ENCODE measurements around the gene DEPP1.
A peak's percentile ranks its signal among the peaks of the same experiment; 100 is the strongest.

The DEPP1 gene

DNA sequence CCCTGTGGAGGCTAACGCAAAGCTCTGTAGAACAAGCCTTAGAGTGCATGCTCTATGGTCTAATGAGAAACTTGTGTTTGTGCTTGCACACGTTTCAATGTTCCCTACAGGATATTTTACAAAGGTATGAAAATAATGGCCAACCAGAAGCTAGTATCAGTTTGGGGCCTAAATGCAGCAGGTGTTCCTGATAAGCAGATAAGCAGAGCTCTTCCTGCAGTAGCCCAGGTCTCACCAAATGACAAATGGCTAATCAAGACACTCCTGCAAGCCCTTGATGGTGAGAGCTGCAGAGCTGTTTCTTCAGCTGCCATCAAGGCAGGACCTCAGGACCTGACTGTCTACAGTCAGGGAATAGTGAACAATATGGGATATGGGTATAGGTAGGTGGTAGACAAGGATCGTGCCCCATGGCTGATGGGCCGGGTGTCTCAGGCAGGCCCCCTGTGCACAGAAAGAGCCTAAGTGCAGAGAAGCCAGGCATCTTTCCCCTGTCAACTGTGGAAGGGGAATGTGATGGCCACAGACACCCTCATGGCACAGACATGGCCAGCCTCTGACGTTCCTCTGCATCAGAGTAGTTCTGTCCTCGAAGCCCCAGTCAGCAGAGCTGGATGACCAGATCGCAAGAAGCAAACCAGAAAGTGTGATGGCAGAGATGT lies 42.2 kb downstream of the DEPP1 start:
- H3K79me1 ChIP-seq (ENCODE audit: low read length) = no peaks in the 10 kb centered on the region
- no peaks in the 10 kb centered on the region for H3K4me1 ChIP-seq (ENCODE audit: control insufficient read depth, low read depth, low read length)
- no CpG with 5 or more reads among the region's 7 CpGs for WGBS (ENCODE audit: extremely low coverage, insufficient coverage, low lambda C conversion rate)

DNA sequence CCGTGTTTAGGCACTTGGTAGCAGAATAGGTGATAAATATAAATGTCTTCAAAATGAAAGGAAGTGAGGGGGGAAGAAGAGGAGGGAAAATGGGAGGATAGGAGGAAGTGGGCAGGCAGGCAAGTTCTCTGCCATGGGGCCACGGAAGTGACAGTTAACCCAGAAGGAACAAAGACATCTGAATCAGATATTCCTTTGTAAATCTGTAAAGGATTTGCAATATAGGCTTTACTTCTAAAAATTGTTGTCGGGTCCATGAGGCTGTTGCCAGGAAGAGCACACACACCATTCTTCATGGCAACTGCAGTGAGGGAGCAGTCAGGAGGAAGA lies 42.7 kb downstream of the DEPP1 start:
- Histone ChIP-seq H3K56ac (ENCODE audit: low read length) (no peak overlapping the region), H2BK120ac (ENCODE audit: low read depth, low read length) (no peak overlapping the region), H3K9ac (ENCODE audit: low read length) (no peak overlapping the region), H3K23ac (ENCODE audit: low read length) (no peak overlapping the region), H3K79me2 (ENCODE audit: control insufficient read depth, insufficient read depth, low read length) (no peaks in the 10 kb centered on the region), H3K4me3 (ENCODE audit: low read length) (no peak overlapping the region), H4K8ac (ENCODE audit: low read depth, low read length) (no peak overlapping the region), H3K27ac (ENCODE audit: low read depth, low read length) (no peak overlapping the region), H4K5ac (ENCODE audit: low read length) (no peak overlapping the region), H3K27me3 (ENCODE audit: insufficient read depth, low read length, poor library complexity) (no peaks in the 10 kb centered on the region), H3K36me3 (ENCODE audit: control insufficient read depth, insufficient read depth, low read length) (no peaks in the 10 kb centered on the region), H3K4ac (ENCODE audit: low read depth, low read length) (no peak overlapping the region), H3K79me1 (ENCODE audit: low read length) (no peaks in the 10 kb centered on the region), H2AK5ac (ENCODE audit: low read length) (no peak overlapping the region), H2BK15ac (replicated peaks; ENCODE audit: low read depth) (no peak overlapping the region), H3K4me2 (ENCODE audit: low read length) (no peak overlapping the region), H3K18ac (ENCODE audit: low read length) (no peak overlapping the region), H2BK5ac (ENCODE audit: low read length) (no peak overlapping the region), H3K4me1 (ENCODE audit: control insufficient read depth, low read depth, low read length) (no peaks in the 10 kb centered on the region)
- WGBS (ENCODE audit: extremely low coverage, insufficient coverage, low lambda C conversion rate) = no CpG with 5 or more reads among the region's 3 CpGs
- no peak for DNase-seq

More for the DNA sequence above, 42.2 kb downstream of the DEPP1 start:
- Histone ChIP-seq H3K56ac (ENCODE audit: low read length) (no peak overlapping the region), H3K4ac (ENCODE audit: low read depth, low read length) (no peak overlapping the region), H3K27me3 (ENCODE audit: insufficient read depth, low read length, poor library complexity) (no peaks in the 10 kb centered on the region), H2BK120ac (ENCODE audit: low read depth, low read length) (no peak overlapping the region), H2BK15ac (replicated peaks; ENCODE audit: low read depth) (no peak overlapping the region), H3K18ac (ENCODE audit: low read length) (no peak overlapping the region), H4K5ac (ENCODE audit: low read length) (no peak overlapping the region), H3K27ac (ENCODE audit: low read depth, low read length) (no peak overlapping the region), H4K8ac (ENCODE audit: low read depth, low read length) (no peak overlapping the region), H3K79me2 (ENCODE audit: control insufficient read depth, insufficient read depth, low read length) (no peaks in the 10 kb centered on the region), H3K36me3 (ENCODE audit: control insufficient read depth, insufficient read depth, low read length) (no peaks in the 10 kb centered on the region), H2AK5ac (ENCODE audit: low read length) (no peak overlapping the region), H3K4me3 (ENCODE audit: low read length) (no peak overlapping the region), H2BK5ac (ENCODE audit: low read length) (no peak overlapping the region), H3K9ac (ENCODE audit: low read length) (no peak overlapping the region), H3K4me2 (ENCODE audit: low read length) (no peak overlapping the region), H3K23ac (ENCODE audit: low read length) (no peak overlapping the region)
- DNase-seq = peak; percentile 63

DNA sequence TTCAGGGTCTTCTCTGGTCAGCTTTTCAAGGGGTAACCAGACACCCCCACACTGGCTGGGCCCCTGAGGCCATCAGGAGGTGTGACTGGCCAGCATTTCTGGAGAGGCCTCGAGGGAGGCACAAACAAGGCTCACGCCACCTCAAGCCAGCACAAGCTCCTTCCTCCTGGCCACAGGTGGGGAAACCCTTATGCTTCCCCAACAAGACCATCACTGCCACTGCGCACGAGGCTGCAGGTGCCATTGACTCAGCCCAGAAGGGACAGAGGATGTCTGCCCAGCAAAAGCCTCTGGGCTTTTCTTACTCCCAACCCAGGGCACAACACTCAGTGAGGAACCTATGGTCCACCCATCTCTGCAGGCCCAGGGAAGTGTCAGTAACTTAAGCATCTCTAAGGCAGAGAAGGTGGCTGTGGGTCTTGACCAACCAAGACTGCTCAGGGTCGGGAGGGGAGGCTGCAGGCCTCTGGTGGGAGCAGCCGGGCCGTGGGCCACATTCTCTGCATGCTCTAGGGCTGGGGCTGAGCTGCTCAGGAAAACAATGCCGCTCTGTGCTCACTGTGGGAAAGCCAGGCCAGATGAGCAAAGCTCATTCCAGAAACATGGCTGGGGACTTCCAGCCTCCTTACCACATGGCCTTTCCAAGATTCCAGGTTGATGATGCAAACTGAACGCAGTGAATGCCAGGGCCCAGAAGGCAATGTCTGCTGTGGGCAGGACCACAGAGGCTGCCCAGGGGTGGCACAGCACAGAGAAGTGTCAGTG lies 43.2 kb downstream of the DEPP1 start:
- peak; percentile 83 for DNase-seq

DNA sequence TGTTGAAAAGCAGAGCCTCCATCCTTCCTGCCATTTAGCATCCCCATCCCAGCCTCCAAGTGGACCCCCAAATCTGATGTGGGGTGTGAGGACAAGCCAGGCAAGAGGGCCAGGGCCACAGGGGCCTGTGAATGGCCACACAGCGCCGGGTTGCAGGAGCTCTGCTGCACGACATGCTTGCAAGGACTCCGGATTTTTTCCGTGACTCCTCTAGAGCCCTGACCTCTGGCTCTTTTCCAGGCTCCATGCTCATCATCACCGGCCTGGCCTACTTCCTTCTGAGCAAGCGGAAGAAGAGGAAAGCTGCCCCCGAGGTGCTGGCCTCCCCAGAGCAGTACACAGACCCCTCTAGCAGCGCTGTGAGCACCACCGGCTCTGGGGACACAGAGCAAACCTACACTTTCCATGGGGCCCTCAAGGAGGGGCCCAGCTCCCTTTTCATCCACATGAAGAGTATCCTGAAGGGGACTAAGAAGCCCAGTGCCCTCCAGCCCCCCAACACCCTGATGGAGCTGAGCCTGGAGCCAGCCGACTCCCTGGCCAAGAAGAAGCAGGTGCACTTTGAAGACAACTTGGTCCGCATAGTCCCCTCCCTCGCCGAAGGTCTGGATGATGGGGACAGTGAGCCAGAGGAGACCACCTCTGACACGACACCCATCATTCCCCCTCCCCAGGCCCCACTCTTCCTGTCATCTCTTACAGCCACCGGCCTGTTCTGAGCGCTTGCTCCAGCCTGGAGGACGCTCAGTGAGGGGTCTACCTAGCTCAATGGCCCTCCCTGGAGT lies 44.0 kb downstream of the DEPP1 start:
- Histone ChIP-seq H3K79me1 (ENCODE audit: low read length) (no peaks in the 10 kb centered on the region), H3K4me1 (ENCODE audit: control insufficient read depth, low read depth, low read length) (no peaks in the 10 kb centered on the region), H3K9ac (ENCODE audit: low read length) (no peak overlapping the region), H2AK5ac (ENCODE audit: low read length) (no peak overlapping the region), H2BK15ac (replicated peaks; ENCODE audit: low read depth) (no peak overlapping the region), H3K79me2 (ENCODE audit: control insufficient read depth, insufficient read depth, low read length) (no peaks in the 10 kb centered on the region), H4K8ac (ENCODE audit: low read depth, low read length) (no peak overlapping the region), H3K36me3 (ENCODE audit: control insufficient read depth, insufficient read depth, low read length) (no peaks in the 10 kb centered on the region), H3K27ac (ENCODE audit: low read depth, low read length) (no peak overlapping the region), H3K4me3 (ENCODE audit: low read length) (no peak overlapping the region), H4K5ac (ENCODE audit: low read length) (no peak overlapping the region), H3K27me3 (ENCODE audit: insufficient read depth, low read length, poor library complexity) (no peaks in the 10 kb centered on the region), H3K18ac (ENCODE audit: low read length) (no peak overlapping the region), H3K56ac (ENCODE audit: low read length) (no peak overlapping the region), H3K4ac (ENCODE audit: low read depth, low read length) (no peak overlapping the region), H3K4me2 (ENCODE audit: low read length) (no peak overlapping the region), H3K23ac (ENCODE audit: low read length) (no peak overlapping the region), H2BK5ac (ENCODE audit: low read length) (no peak overlapping the region), H2BK120ac (ENCODE audit: low read depth, low read length) (no peak overlapping the region)
- no peak for DNase-seq
- no CpG with 5 or more reads among the region's 18 CpGs for WGBS (ENCODE audit: extremely low coverage, insufficient coverage, low lambda C conversion rate)

More for the DNA sequence above, 43.2 kb downstream of the DEPP1 start:
- WGBS (ENCODE audit: extremely low coverage, insufficient coverage, low lambda C conversion rate) = no CpG with 5 or more reads among the region's 9 CpGs
- Histone ChIP-seq H3K4me2 (ENCODE audit: low read length) (no peak overlapping the region), H4K5ac (ENCODE audit: low read length) (no peak overlapping the region), H2AK5ac (ENCODE audit: low read length) (no peak overlapping the region), H3K79me2 (ENCODE audit: control insufficient read depth, insufficient read depth, low read length) (no peaks in the 10 kb centered on the region), H3K27me3 (ENCODE audit: insufficient read depth, low read length, poor library complexity) (no peaks in the 10 kb centered on the region), H2BK5ac (ENCODE audit: low read length) (no peak overlapping the region), H3K27ac (ENCODE audit: low read depth, low read length) (no peak overlapping the region), H3K56ac (ENCODE audit: low read length) (no peak overlapping the region), H4K8ac (ENCODE audit: low read depth, low read length) (no peak overlapping the region), H2BK120ac (ENCODE audit: low read depth, low read length) (no peak overlapping the region), H3K4me1 (ENCODE audit: control insufficient read depth, low read depth, low read length) (no peaks in the 10 kb centered on the region), H3K36me3 (ENCODE audit: control insufficient read depth, insufficient read depth, low read length) (no peaks in the 10 kb centered on the region), H3K4me3 (ENCODE audit: low read length) (no peak overlapping the region), H3K4ac (ENCODE audit: low read depth, low read length) (no peak overlapping the region), H3K18ac (ENCODE audit: low read length) (no peak overlapping the region), H3K79me1 (ENCODE audit: low read length) (no peaks in the 10 kb centered on the region), H2BK15ac (replicated peaks; ENCODE audit: low read depth) (no peak overlapping the region), H3K9ac (ENCODE audit: low read length) (no peak overlapping the region), H3K23ac (ENCODE audit: low read length) (no peak overlapping the region)

DNA sequence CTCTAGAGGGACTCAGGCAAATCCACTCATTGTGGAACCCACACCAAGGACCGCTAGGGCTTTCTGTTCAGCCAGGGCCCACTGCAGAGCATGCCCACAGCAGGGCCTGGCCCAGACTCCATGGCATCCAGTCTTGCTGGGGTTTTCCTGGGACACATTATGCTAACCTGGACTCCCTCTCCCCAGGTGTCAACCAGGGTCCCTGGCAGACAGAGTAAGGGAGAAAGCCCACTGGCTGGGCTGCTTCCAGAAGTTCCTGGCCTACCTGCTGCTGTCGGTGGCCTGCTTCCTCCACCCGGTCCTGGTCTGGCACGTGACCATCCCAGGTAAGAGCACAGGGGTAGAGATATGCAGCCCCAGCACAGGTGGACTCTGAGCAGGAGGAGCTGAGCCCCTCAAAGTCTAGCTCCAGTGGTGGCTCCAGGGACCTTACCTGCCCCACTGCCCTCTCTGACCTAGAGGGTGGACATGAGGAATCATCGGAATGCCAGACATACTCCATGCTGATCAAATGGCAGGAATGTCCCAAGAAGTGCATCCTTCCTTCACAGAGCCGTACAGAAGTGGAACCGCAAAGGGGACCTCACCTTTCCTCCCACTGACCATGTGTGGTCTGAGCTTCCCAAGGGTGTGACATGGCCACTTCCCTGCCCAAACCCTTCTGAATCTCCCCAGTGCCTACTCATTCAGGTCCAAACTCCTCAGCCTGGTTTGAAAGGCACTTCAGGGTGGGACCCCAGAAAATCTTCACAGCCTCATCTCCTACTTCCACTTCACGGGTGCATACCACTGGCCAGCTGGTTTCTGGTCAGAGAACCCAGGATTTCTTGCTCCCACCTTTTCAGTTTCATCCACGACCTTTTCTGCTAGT lies 44.9 kb downstream of the DEPP1 start:
- H3K79me1 ChIP-seq (ENCODE audit: low read length) = no peaks in the 10 kb centered on the region
- H3K9ac ChIP-seq (ENCODE audit: low read length) = no peak overlapping the region
- no peak overlapping the region for H3K4me2 ChIP-seq (ENCODE audit: low read length)
- H3K27me3 ChIP-seq (ENCODE audit: insufficient read depth, low read length, poor library complexity) = no peaks in the 10 kb centered on the region
- no peaks in the 10 kb centered on the region for H3K79me2 ChIP-seq (ENCODE audit: control insufficient read depth, insufficient read depth, low read length)
- no peak for DNase-seq
- H3K4me3 ChIP-seq (ENCODE audit: low read length) = no peak overlapping the region
- no peak overlapping the region for H2BK5ac ChIP-seq (ENCODE audit: low read length)
- H4K5ac ChIP-seq (ENCODE audit: low read length) = no peak overlapping the region
- no peak overlapping the region for H3K56ac ChIP-seq (ENCODE audit: low read length)
- no peak overlapping the region for H3K23ac ChIP-seq (ENCODE audit: low read length)
- H3K18ac ChIP-seq (ENCODE audit: low read length) = no peak overlapping the region
- H3K36me3 ChIP-seq (ENCODE audit: control insufficient read depth, insufficient read depth, low read length) = no peaks in the 10 kb centered on the region
- no peak overlapping the region for H2AK5ac ChIP-seq (ENCODE audit: low read length)
- no peak overlapping the region for H3K27ac ChIP-seq (ENCODE audit: low read depth, low read length)
- H2BK15ac ChIP-seq (replicated peaks; ENCODE audit: low read depth) = no peak overlapping the region
- WGBS (ENCODE audit: extremely low coverage, insufficient coverage, low lambda C conversion rate) = no CpG with 5 or more reads among the region's 9 CpGs
- no peaks in the 10 kb centered on the region for H3K4me1 ChIP-seq (ENCODE audit: control insufficient read depth, low read depth, low read length)
- H2BK120ac ChIP-seq (ENCODE audit: low read depth, low read length) = no peak overlapping the region
- no peak overlapping the region for H4K8ac ChIP-seq (ENCODE audit: low read depth, low read length)
- H3K4ac ChIP-seq (ENCODE audit: low read depth, low read length) = no peak overlapping the region

Measured in mesendoderm (in vitro differentiated cells).